Measurements from ENCODE around the gene PALB2.

DNA sequence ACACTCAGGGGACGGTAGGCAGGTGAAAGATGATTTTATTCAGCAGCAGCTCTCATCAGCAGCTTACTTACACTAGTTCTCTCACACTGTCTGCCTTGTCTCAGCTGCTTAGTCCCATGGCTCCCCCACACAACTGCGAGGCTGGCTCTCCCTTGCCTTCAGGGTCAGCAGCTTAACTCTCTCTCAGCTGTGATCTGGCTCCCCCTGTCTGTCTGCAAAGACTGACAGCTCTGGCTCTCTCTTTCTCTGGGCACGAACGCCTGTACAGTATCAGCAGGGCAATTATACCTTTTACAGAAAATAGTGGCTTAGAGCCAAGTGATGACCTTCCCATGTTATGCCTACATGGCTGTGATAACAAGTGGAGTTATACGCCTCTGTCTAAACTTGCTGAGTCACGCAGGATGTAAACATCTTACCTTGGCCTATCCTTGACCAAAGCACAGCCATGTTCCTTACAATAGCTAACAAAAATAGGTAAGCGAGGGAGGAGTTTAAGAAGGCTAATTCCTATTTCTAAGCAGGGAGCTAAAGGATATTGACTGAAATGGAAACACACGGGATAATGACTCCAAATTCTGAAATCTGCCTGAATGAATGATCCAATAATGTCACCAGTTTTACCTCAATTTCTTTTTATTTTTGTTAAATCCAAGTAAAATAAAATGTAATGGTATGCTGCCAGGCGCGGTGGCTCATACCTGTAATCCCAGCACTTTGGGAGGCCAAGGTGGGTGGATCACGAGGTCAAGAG is 43.9 kb downstream of the PALB2 start:
- TF ChIP-seq CEBPB (tag; IDR thresholded peaks at IDR 0.05) (peak; percentile 41; the same call in 1 of the 2 replicates), NR2C2 (CRISPR knock-in tag; IDR thresholded peaks at IDR 0.05) (no peak), NR2C2 (tag; IDR thresholded peaks at IDR 0.05) (peak; percentile 89), TCF3 (CRISPR knock-in tag; IDR thresholded peaks at IDR 0.05) (no peak), BHLHE40 (IDR thresholded peaks at IDR 0.05; ENCODE audit: low read length) (no peak)
- TF ChIP-seq, protein P1, sequence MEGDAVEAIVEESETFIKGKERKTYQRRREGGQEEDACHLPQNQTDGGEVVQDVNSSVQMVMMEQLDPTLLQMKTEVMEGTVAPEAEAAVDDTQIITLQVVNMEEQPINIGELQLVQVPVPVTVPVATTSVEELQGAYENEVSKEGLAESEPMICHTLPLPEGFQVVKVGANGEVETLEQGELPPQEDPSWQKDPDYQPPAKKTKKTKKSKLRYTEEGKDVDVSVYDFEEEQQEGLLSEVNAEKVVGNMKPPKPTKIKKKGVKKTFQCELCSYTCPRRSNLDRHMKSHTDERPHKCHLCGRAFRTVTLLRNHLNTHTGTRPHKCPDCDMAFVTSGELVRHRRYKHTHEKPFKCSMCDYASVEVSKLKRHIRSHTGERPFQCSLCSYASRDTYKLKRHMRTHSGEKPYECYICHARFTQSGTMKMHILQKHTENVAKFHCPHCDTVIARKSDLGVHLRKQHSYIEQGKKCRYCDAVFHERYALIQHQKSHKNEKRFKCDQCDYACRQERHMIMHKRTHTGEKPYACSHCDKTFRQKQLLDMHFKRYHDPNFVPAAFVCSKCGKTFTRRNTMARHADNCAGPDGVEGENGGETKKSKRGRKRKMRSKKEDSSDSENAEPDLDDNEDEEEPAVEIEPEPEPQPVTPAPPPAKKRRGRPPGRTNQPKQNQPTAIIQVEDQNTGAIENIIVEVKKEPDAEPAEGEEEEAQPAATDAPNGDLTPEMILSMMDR (IDR thresholded peaks at IDR 0.05 in 2 of 3, conservative IDR thresholded peaks at IDR 0.05 in 1 of 3; ENCODE audit: insufficient read depth in 2 of 3, low read depth in 1 of 3, low read length in 3 of 3): peak; percentile 78 to 86 (median 85)

All from K562 (cell line).